Panc1 (cell line): ENCODE measurements around the gene SSBP2. TPM values are rescaled to one million over a fixed set of nuclear protein-coding genes. Genes with fewer than 3 reads are reported as not detected.

Source experiments
- ATAC-seq: fragments of 200-7000 bp; cut with Tn5 transposase; 2 replicates; pipeline ENCODE4 v1.9.1; 2020; ENCODE audit warnings: mild to moderate bottlenecking, moderate library complexity
- BruUV-seq: library from RNA; stranded (reverse); fragments of 400-500 nt; replicated peaks from 2 replicates; lab custom pipeline; 2021; lab: Mats Ljungman, UMichigan
- CTCF ChIA-PET: fragments of 300-600 bp; sonication (Branson Sonifier 250); formaldehyde crosslinking; loops from one replicate; lab custom pipeline; 2022; ENCODE audit warnings: antibody characterized with exemption; lab: Charles Lee
- POLR2A ChIA-PET: fragments of 300-600 bp; sonication (Branson Sonifier 250); formaldehyde crosslinking; loops from one replicate; lab custom pipeline; 2022; ENCODE audit warnings: antibody characterized with exemption; lab: Charles Lee
- DNase-seq: peaks from one replicate; pipeline ENCODE4 v3.0.0-alpha.2; 2010; ENCODE audit warnings: low read depth, low spot score
- H3K27ac ChIP-seq: 2 replicates; pipeline ENCODE4 v1.5.1; 2011; ENCODE audit warnings: mild to moderate bottlenecking, low read length, inconsistent platforms
- H3K27me3 ChIP-seq: fragments of 200-500 bp; sonication (Bioruptor generic); 2 replicates; pipeline ENCODE4 v1.6.0; 2014; ENCODE audit warnings: low read length, inconsistent platforms; ENCODE audit not compliant: control insufficient read depth, insufficient read depth
- H3K36me3 ChIP-seq: fragments of 200-500 bp; sonication (Bioruptor generic); 2 replicates; pipeline ENCODE4 v1.5.1; 2014; ENCODE audit warnings: inconsistent platforms, mild to moderate bottlenecking, low read length, moderate library complexity; ENCODE audit not compliant: control insufficient read depth, insufficient read depth
- H3K4me1 ChIP-seq: 2 replicates; pipeline ENCODE4 v1.5.1; 2011; ENCODE audit warnings: inconsistent platforms, mild to moderate bottlenecking, low read length, moderate library complexity; ENCODE audit not compliant: control insufficient read depth, insufficient read depth
- H3K4me3 ChIP-seq, 2 experiments: 2 replicates each; pipeline ENCODE4 v1.5.1; 2011 to 2012; ENCODE audit warnings: low read depth in 2 of 2, low read length in 2 of 2, mild to moderate bottlenecking in 2 of 2, inconsistent platforms in 1 of 2, moderate library complexity in 1 of 2
- H3K9me3 ChIP-seq: fragments of 200-500 bp; sonication (Bioruptor generic); 2 replicates; pipeline ENCODE4 v1.5.1; 2014; ENCODE audit warnings: low read depth, mild to moderate bottlenecking, inconsistent platforms, low read length, moderate library complexity; ENCODE audit not compliant: control insufficient read depth, insufficient read depth
- CTCF ChIP-seq: fragments of 450-650 bp; IDR thresholded peaks from 2 replicates; pipeline ENCODE4 v1.5.1; 2017; ENCODE audit warnings: mild to moderate bottlenecking
- POLR2AphosphoS5 ChIP-seq: IDR thresholded peaks from 2 replicates; pipeline ENCODE4 v1.6.1; 2012; ENCODE audit warnings: mild to moderate bottlenecking, low read depth, low read length, moderate library complexity
- REST ChIP-seq, 2 experiments: IDR thresholded peaks; 2 replicates each; pipeline ENCODE4 v1.6.1; 2011 to 2012; ENCODE audit warnings: low read depth in 2 of 2, control low read depth in 1 of 2, low read length in 1 of 2, mild to moderate bottlenecking in 1 of 2, moderate library complexity in 1 of 2; ENCODE audit not compliant: insufficient read depth in 1 of 2
- SIN3A ChIP-seq: IDR thresholded peaks from 2 replicates; pipeline ENCODE4 v1.6.1; 2012; ENCODE audit warnings: low read depth, mild to moderate bottlenecking, low read length, moderate library complexity, borderline replicate concordance; ENCODE audit not compliant: insufficient read depth
- TCF7L2 ChIP-seq: IDR thresholded peaks from 2 replicates; pipeline ENCODE4 v1.6.1; 2011; ENCODE audit warnings: mild to moderate bottlenecking, low read depth, low read length, inconsistent platforms
- in situ Hi-C: cut with HindIII; loops from 2 replicates; pipeline ENCODE4 v1.10.0; 2016; ENCODE audit warnings: low sequenced_read_pairs, low pct_unique_long_range_greater_than_20kb
- intact Hi-C: fragments of 100-400 bp; cut with micrococcal nuclease; formaldehyde crosslinking; loops from one replicate; pipeline ENCODE4 v1.10.0; 2022; ENCODE audit not compliant: unreplicated experiment
- total RNA-seq: library from RNA; stranded (reverse); gene quantifications from one replicate; pipeline ENCODE4 v1.2.1, GENCODE V29; 2021; ENCODE audit not compliant: unreplicated experiment

SSBP2 gene
- total RNA-seq, 1 experiment from 2014 or later: 16.3 TPM

GRCh38 chr5:81767938-81768337 lies 17.0 kb upstream of the SSBP2 start:
- intact Hi-C loops (no loop called here), in situ Hi-C loops (no loop called here)
- CTCF ChIA-PET: no interaction called here

GRCh38 chr5:81767097-81767496 lies 16.2 kb upstream of the SSBP2 start:
- no peaks in the 10 kb centered on the region for H3K9me3 ChIP-seq
- intact Hi-C loops: no loop called here
- TF ChIP-seq POLR2AphosphoS5 (no peak), REST (IDR thresholded peaks at IDR 0.05; ENCODE audit: insufficient read depth in 1 of 2, low read depth in 2 of 2, low read length in 1 of 2) (no peak), TCF7L2 (no peak), CTCF (no peak), SIN3A (no peak)
- no peaks in the 10 kb centered on the region for H3K27me3 ChIP-seq
- ChIA-PET CTCF (no interaction called here), POLR2A (interaction anchor here (0.6 kb wide), 1 partner anchor 13 kb away, joined by 3 read pairs; no protein-coding TSS in a partner anchor)
- ATAC-seq (no peak), DNase-seq (no peak)
- no TSS peak for BruUV-seq
- in situ Hi-C loops: no loop called here
- no peaks in the 10 kb centered on the region for H3K4me1 ChIP-seq
- H3K36me3 ChIP-seq: no peaks in the 10 kb centered on the region
- H3K27ac ChIP-seq: no peak overlapping the region
- no peak overlapping the region for H3K4me3 ChIP-seq

More at GRCh38 chr5:81767938-81768337, 17.0 kb upstream of the SSBP2 start:
- H3K4me3 ChIP-seq: no peak overlapping the region
- no peaks in the 10 kb centered on the region for H3K4me1 ChIP-seq
- POLR2A ChIA-PET: no interaction called here
- TF ChIP-seq REST (IDR thresholded peaks at IDR 0.05; ENCODE audit: insufficient read depth in 1 of 2, low read depth in 2 of 2, low read length in 1 of 2): no peak
- TF ChIP-seq CTCF: no peak
- TF ChIP-seq SIN3A: no peak
- no peak for TF ChIP-seq POLR2AphosphoS5
- TF ChIP-seq TCF7L2: no peak
- no peaks in the 10 kb centered on the region for H3K36me3 ChIP-seq
- no peak for ATAC-seq
- no peaks in the 10 kb centered on the region for H3K9me3 ChIP-seq
- H3K27ac ChIP-seq: no peak overlapping the region
- BruUV-seq: no TSS peak
- no peak for DNase-seq
- H3K27me3 ChIP-seq: no peaks in the 10 kb centered on the region
